ENCODE data around the gene MRGPRE. TPM values are rescaled to one million over a fixed set of nuclear protein-coding genes. Genes with fewer than 3 reads are reported as not detected.

MRGPRE gene
- total RNA-seq, 1 experiment from 2014 or later = not detected

DNA sequence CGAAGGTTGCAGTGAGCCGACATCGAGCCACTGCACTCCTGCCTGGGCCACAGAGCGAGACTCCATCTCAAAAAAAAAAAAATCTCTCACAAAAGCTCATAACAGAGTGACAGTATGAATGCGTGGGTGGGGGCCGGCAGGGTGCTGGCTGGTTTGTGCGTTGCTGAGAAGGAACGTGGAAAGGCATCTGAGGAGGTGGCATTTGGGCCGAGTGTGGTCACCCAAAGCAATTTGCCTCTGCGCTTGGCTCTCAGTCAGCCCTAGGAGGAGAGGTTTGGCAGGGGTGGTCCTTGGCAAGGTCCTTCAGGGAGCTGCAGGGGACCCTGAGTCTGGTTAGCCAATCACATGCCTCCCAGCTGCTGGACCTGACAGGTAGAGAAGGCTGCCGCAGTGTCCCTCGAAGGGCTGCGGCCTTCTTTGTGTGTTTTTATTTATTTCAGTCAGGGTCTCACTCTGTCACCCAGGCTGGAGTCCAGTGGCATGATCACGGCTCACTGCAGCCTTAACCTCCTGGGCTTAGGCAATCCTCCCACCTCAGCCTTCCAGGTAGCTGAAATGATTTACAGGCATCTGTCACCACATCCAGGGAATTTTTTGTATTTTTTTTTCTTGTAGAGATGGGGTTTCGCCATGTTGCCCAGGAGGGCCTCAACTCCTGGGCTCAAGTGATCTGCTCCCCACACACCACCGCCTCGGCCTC, 43.6 kb downstream of the MRGPRE start:
- Histone ChIP-seq H4K20me1 (ENCODE audit: control insufficient read depth, insufficient read depth, insufficient read length) (no peaks in the 10 kb centered on the region), H3K23me2 (ENCODE audit: insufficient read length, low read depth, low read length, poor library complexity, severe bottlenecking) (no peaks in the 10 kb centered on the region), H2BK5ac (ENCODE audit: insufficient read length, low read length) (no peak overlapping the region), H3T11ph (ENCODE audit: low read length) (no peak overlapping the region), H4K8ac (replicated peaks; ENCODE audit: insufficient read length, low read depth, low read length) (no peak overlapping the region), H3K23ac (ENCODE audit: insufficient read length, low read depth, low read length) (no peak overlapping the region), H3K4me1 (ENCODE audit: insufficient read depth, low read length) (peaks cover 6% of the 10 kb centered on the region; the same call in 1 of the 2 replicates), H2BK120ac (ENCODE audit: low read depth, low read length, poor library complexity, severe bottlenecking) (no peak overlapping the region), H3K79me2 (ENCODE audit: insufficient read depth, low read length) (no peaks in the 10 kb centered on the region), H3K9ac (ENCODE audit: extremely low read depth, insufficient read length, low read length) (no peak overlapping the region), H2BK15ac (ENCODE audit: low read depth, low read length) (no peak overlapping the region), H3K4me2 (ENCODE audit: insufficient read depth, insufficient read length, low read length) (peak overlapping the region; percentile 35), H3K79me1 (ENCODE audit: insufficient read depth, low read depth, low read length, poor library complexity, severe bottlenecking) (no peaks in the 10 kb centered on the region), H2AFZ (ENCODE audit: low read length) (no peak overlapping the region), H3K27me3 (ENCODE audit: insufficient read depth, low read length) (no peaks in the 10 kb centered on the region), H3K4ac (ENCODE audit: low read depth, low read length) (no peak overlapping the region), H3K27ac (ENCODE audit: insufficient read length, low read depth, low read length) (no peak overlapping the region), H4K5ac (ENCODE audit: insufficient read length, low read depth, low read length) (no peak overlapping the region), H3K56ac (ENCODE audit: insufficient read length, low read depth, low read length) (no peak overlapping the region), H4K91ac (ENCODE audit: insufficient read length, low read depth, low read length) (no peak overlapping the region), H3K14ac (ENCODE audit: insufficient read depth, low read length) (no peak overlapping the region), H3K18ac (ENCODE audit: insufficient read length, low read depth, low read length) (no peak overlapping the region), H3K9me3 (ENCODE audit: control insufficient read depth, low read depth, low read length) (no peaks in the 10 kb centered on the region), H2BK12ac (ENCODE audit: insufficient read length, low read depth, low read length) (no peak overlapping the region), H2BK20ac (ENCODE audit: low read depth, low read length, poor library complexity, severe bottlenecking) (no peak overlapping the region), H2AK5ac (ENCODE audit: insufficient read length, low read length) (no peak overlapping the region)
- Mint-ChIP-seq H3K4me3 (peak overlapping the region; percentile 50 to 52; a peak in 4 of 5 replicates), H3K27me3 (ENCODE audit: low read depth) (peaks cover 13% of the 10 kb centered on the region), H3K36me3 (ENCODE audit: insufficient read depth in 1 of 3, low read depth in 3 of 3) (no peaks in the 10 kb centered on the region; a peak in 1 of 7 replicates), H3K27ac (peak overlapping the region in 2 of 3 experiments; percentile 55 to 86; a peak in 5 of 7 replicates), H3K4me1 (peaks cover 40 to 50% of the 10 kb centered on the region in 2 experiments), H3K9me3 (peaks cover 0 to 3% of the 10 kb centered on the region in 2 experiments; a peak in 2 of 5 replicates)
- no CpG with 5 or more reads among the region's 17 CpGs for WGBS (ENCODE audit: extremely low coverage, insufficient read length, low lambda C conversion rate)
- TF ChIP-seq, protein P1, sequence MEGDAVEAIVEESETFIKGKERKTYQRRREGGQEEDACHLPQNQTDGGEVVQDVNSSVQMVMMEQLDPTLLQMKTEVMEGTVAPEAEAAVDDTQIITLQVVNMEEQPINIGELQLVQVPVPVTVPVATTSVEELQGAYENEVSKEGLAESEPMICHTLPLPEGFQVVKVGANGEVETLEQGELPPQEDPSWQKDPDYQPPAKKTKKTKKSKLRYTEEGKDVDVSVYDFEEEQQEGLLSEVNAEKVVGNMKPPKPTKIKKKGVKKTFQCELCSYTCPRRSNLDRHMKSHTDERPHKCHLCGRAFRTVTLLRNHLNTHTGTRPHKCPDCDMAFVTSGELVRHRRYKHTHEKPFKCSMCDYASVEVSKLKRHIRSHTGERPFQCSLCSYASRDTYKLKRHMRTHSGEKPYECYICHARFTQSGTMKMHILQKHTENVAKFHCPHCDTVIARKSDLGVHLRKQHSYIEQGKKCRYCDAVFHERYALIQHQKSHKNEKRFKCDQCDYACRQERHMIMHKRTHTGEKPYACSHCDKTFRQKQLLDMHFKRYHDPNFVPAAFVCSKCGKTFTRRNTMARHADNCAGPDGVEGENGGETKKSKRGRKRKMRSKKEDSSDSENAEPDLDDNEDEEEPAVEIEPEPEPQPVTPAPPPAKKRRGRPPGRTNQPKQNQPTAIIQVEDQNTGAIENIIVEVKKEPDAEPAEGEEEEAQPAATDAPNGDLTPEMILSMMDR (conservative IDR thresholded peaks at IDR 0.05) = no peak
- DNase-seq = peak; percentile 39
